Neural progenitor cell (in vitro differentiated cells): Measurements from ENCODE around the gene TNP2. TPM values are rescaled to one million over a fixed set of nuclear protein-coding genes. Genes with fewer than 3 reads are reported as not detected.

Experiments
- DNase-seq: peaks from one replicate; pipeline ENCODE4 v3.0.0-alpha.2; 2016; ENCODE audit warnings: low spot score
- H2AFZ ChIP-seq: fragments of 200-600 bp; sonication (generic); replicated peaks from 2 replicates; pipeline ENCODE4 v1.6.1; 2016; ENCODE audit warnings: antibody characterized with exemption
- H3F3A ChIP-seq: fragments of 200-600 bp; sonication (generic); 2 replicates; pipeline ENCODE4 v1.6.1; 2016; ENCODE audit warnings: antibody characterized with exemption, low read depth
- H3K27ac ChIP-seq: fragments of 200-600 bp; sonication (generic); 2 replicates; pipeline ENCODE4 v1.5.1; 2016; ENCODE audit warnings: mild to moderate bottlenecking
- H3K27me3 ChIP-seq: fragments of 200-600 bp; sonication (generic); 2 replicates; pipeline ENCODE4 v1.6.1; 2016; ENCODE audit warnings: mild to moderate bottlenecking, moderate library complexity
- H3K36me3 ChIP-seq: fragments of 200-600 bp; sonication (generic); 2 replicates; pipeline ENCODE4 v1.5.1; 2016
- H3K4me1 ChIP-seq: fragments of 200-600 bp; sonication (generic); 2 replicates; pipeline ENCODE4 v1.6.1; 2016; ENCODE audit warnings: mixed run types
- H3K4me2 ChIP-seq: fragments of 200-600 bp; sonication (generic); 2 replicates; pipeline ENCODE4 v1.6.1; 2016
- H3K4me3 ChIP-seq: fragments of 200-600 bp; sonication (generic); 2 replicates; pipeline ENCODE4 v1.5.1; 2016
- H3K79me2 ChIP-seq: fragments of 200-600 bp; sonication (generic); 2 replicates; pipeline ENCODE4 v1.6.1; 2016; ENCODE audit warnings: low read depth
- H3K9ac ChIP-seq: fragments of 200-600 bp; sonication (generic); 2 replicates; pipeline ENCODE4 v1.6.1; 2016
- H3K9me3 ChIP-seq: fragments of 200-600 bp; sonication (generic); 2 replicates; pipeline ENCODE4 v1.5.1; 2016; ENCODE audit warnings: low read depth
- H4K20me1 ChIP-seq: fragments of 200-600 bp; sonication (generic); 2 replicates; pipeline ENCODE4 v1.6.1; 2016; ENCODE audit warnings: low read depth
- H3K27ac Mint-ChIP-seq: 3 replicates; pipeline ENCODE4 v1.8.0; 2021; ENCODE audit warnings: mixed read lengths
- H3K27me3 Mint-ChIP-seq: 2 replicates; pipeline ENCODE4 v1.8.0; 2022; ENCODE audit warnings: low read depth, mild to moderate bottlenecking, inconsistent platforms, moderate library complexity, mixed read lengths; ENCODE audit not compliant: insufficient read depth
- H3K36me3 Mint-ChIP-seq: 3 replicates; pipeline ENCODE4 v1.8.0; 2021; ENCODE audit warnings: mixed read lengths
- H3K4me1 Mint-ChIP-seq: 3 replicates; pipeline ENCODE4 v1.8.0; 2021; ENCODE audit warnings: mixed read lengths
- H3K4me3 Mint-ChIP-seq: 3 replicates; pipeline ENCODE4 v1.8.0; 2021; ENCODE audit warnings: mild to moderate bottlenecking, moderate library complexity, mixed read lengths
- H3K9me3 Mint-ChIP-seq: 3 replicates; pipeline ENCODE4 v1.8.0; 2020; ENCODE audit warnings: mixed read lengths
- EZH2 ChIP-seq: fragments of 200-600 bp; sonication (generic); IDR thresholded peaks from 2 replicates; pipeline ENCODE4 v1.6.1; 2017; ENCODE audit warnings: antibody characterized with exemption, mild to moderate bottlenecking, moderate library complexity
- EZH2phosphoT487 ChIP-seq: fragments of 200-600 bp; sonication (generic); IDR thresholded peaks from 2 replicates; pipeline ENCODE4 v1.6.1; 2017; ENCODE audit warnings: antibody characterized with exemption
- total RNA-seq: library from RNA; depleted of rRNA; stranded (reverse); fragments of >200 nt; gene quantifications from 2 replicates; pipeline ENCODE4 v1.2.3, GENCODE V29; 2015; ENCODE audit warnings: low replicate concordance
- TF ChIP-seq, protein P1 (sequence below): fragments of 200-600 bp; sonication (generic); IDR thresholded peaks from 2 replicates; pipeline ENCODE4 v1.5.1; 2017; ENCODE audit warnings: antibody characterized with exemption, mild to moderate bottlenecking

TNP2 gene
- total RNA-seq, 1 donor from 2014 or later, result not detected

GRCh38 chr16:11253009-11253994 is 15.8 kb downstream of the TNP2 start:
- Histone ChIP-seq H3K4me1 (peaks cover 9% of the 10 kb centered on the region), H3K27me3 (peaks cover 28% of the 10 kb centered on the region), H3K9me3 (no peaks in the 10 kb centered on the region), H3K4me2 (no peak overlapping the region), H3K4me3 (no peak overlapping the region), H3F3A (peaks cover 6% of the 10 kb centered on the region), H3K27ac (no peak overlapping the region), H2AFZ (no peak overlapping the region), H3K79me2 (no peaks in the 10 kb centered on the region), H4K20me1 (peaks cover 15% of the 10 kb centered on the region), H3K9ac (no peak overlapping the region), H3K36me3 (no peaks in the 10 kb centered on the region)
- Mint-ChIP-seq H3K36me3 (no peaks in the 10 kb centered on the region), H3K27ac (no peak overlapping the region), H3K4me3 (peak overlapping the region; percentile 67), H3K27me3 (peaks cover 8% of the 10 kb centered on the region), H3K4me1 (peaks cover 11% of the 10 kb centered on the region), H3K9me3 (no peaks in the 10 kb centered on the region)
- no peak for DNase-seq
- TF ChIP-seq EZH2phosphoT487 (no peak), EZH2 (no peak)
- TF ChIP-seq, protein P1, sequence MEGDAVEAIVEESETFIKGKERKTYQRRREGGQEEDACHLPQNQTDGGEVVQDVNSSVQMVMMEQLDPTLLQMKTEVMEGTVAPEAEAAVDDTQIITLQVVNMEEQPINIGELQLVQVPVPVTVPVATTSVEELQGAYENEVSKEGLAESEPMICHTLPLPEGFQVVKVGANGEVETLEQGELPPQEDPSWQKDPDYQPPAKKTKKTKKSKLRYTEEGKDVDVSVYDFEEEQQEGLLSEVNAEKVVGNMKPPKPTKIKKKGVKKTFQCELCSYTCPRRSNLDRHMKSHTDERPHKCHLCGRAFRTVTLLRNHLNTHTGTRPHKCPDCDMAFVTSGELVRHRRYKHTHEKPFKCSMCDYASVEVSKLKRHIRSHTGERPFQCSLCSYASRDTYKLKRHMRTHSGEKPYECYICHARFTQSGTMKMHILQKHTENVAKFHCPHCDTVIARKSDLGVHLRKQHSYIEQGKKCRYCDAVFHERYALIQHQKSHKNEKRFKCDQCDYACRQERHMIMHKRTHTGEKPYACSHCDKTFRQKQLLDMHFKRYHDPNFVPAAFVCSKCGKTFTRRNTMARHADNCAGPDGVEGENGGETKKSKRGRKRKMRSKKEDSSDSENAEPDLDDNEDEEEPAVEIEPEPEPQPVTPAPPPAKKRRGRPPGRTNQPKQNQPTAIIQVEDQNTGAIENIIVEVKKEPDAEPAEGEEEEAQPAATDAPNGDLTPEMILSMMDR, result no peak

- no peak overlapping the region for H3K4me3 ChIP-seq
- no peak overlapping the region for H3K27ac ChIP-seq
- H4K20me1 ChIP-seq, result peaks cover 15% of the 10 kb centered on the region
These were observed 16.6 kb downstream of the TNP2 start for GRCh38 chr16:11252482-11252931.

DNA sequence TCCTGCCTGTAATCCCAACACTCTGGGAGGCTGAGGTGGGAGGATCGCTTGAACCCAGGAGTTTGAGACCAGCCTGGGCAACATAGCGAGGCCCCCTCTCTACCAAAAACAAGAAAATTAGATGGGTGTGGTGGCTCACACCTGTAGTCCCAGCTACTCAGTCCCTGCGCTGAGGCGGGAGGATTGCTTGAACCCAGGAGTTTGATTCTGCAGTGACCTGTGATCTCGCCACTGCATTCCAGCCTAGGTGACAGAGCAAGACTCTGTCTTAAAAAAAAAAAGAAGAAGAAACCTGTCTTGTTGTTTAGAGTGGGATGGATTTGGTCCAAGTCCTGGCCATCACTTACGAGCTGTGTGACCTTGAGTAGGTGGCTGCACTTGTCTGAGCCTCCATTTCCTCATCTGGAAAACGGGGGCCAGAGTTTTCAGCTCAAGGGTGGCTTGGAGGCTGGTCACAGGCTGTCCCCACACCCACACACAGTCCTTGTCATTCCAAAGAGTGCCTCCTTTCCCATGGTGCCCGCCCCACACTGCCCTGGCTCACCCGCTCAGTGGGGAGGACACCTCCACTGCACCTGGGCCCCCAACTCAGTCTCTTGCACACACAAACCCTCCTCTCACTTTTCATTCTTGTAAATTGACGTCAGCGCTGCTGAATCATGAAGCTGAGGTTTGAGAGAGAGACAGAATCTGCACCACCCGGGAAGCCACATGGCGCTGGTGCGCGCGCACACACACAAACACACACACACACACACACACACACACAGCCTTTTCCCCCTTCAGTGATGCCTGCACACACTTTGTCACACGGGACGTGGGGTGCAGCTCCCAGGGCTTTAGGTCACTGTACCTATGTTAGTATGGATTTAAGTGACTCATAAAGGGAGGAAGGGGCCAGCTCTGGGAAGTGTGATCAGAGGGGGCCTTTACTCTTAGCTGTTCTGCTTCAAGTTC is 17.3 kb downstream of the TNP2 start:
- Histone ChIP-seq H4K20me1 (peaks cover 15% of the 10 kb centered on the region), H3K79me2 (no peaks in the 10 kb centered on the region), H2AFZ (no peak overlapping the region), H3K4me1 (peaks cover 6% of the 10 kb centered on the region), H3F3A (peaks cover 1% of the 10 kb centered on the region), H3K27ac (no peak overlapping the region), H3K9me3 (no peaks in the 10 kb centered on the region), H3K9ac (no peak overlapping the region), H3K36me3 (no peaks in the 10 kb centered on the region), H3K27me3 (peaks cover 25% of the 10 kb centered on the region), H3K4me3 (no peak overlapping the region), H3K4me2 (no peak overlapping the region)
- Mint-ChIP-seq H3K4me3 (no peak overlapping the region), H3K4me1 (peaks cover 5% of the 10 kb centered on the region), H3K9me3 (no peaks in the 10 kb centered on the region), H3K27me3 (peaks cover 8% of the 10 kb centered on the region), H3K27ac (no peak overlapping the region), H3K36me3 (no peaks in the 10 kb centered on the region)
- no peak for DNase-seq
- no peak for TF ChIP-seq EZH2phosphoT487
- no peak for TF ChIP-seq EZH2
- TF ChIP-seq, protein P1, result no peak

More at GRCh38 chr16:11252482-11252931, 16.6 kb downstream of the TNP2 start:
- Mint-ChIP-seq H3K4me3 (no peak overlapping the region), H3K4me1 (peaks cover 11% of the 10 kb centered on the region), H3K36me3 (no peaks in the 10 kb centered on the region), H3K27me3 (peaks cover 8% of the 10 kb centered on the region), H3K9me3 (no peaks in the 10 kb centered on the region), H3K27ac (no peak overlapping the region)
- Histone ChIP-seq H3K79me2 (no peaks in the 10 kb centered on the region), H3K9me3 (no peaks in the 10 kb centered on the region), H3F3A (peaks cover 6% of the 10 kb centered on the region), H3K9ac (no peak overlapping the region), H3K4me1 (peaks cover 9% of the 10 kb centered on the region), H3K27me3 (peaks cover 28% of the 10 kb centered on the region), H2AFZ (no peak overlapping the region), H3K4me2 (no peak overlapping the region), H3K36me3 (no peaks in the 10 kb centered on the region)
- DNase-seq, result no peak
- TF ChIP-seq EZH2, result no peak
- TF ChIP-seq, protein P1, result no peak
- TF ChIP-seq EZH2phosphoT487, result no peak
